Natural killer cell (primary cell): ENCODE results near the gene IL1R2. TPM values are rescaled to one million over a fixed set of nuclear protein-coding genes. Genes with fewer than 3 reads are reported as not detected.

Experiments
- ATAC-seq, 3 donors: fragments of 150-1000 bp in 2 of 3; fragments of 200-7000 bp in 1 of 3; cut with Tn5 transposase; 1 replicate in 1 of 3; 2 replicates in 2 of 3; pipeline ENCODE4 v1.10.0; 2021; ENCODE audit warnings: mild to moderate bottlenecking in 2 of 3, moderate library complexity in 2 of 3
- DNase-seq, 2 donors: peaks; one replicate each; pipeline versions ENCODE4 v3.0.0 to v3.0.0-alpha.2; 2013 to 2021; ENCODE audit warnings: mixed read lengths in 1 of 2
- H3K27ac ChIP-seq: one replicate; pipeline ENCODE4 v1.5.1; 2013; ENCODE audit warnings: mild to moderate bottlenecking, low read length
- H3K27me3 ChIP-seq: one replicate; pipeline ENCODE4 v1.6.1; 2013; ENCODE audit warnings: low read length; ENCODE audit not compliant: control insufficient read depth, insufficient read depth
- H3K36me3 ChIP-seq: one replicate; pipeline ENCODE4 v1.6.1; 2013; ENCODE audit warnings: low read length; ENCODE audit not compliant: control insufficient read depth, insufficient read depth
- H3K4me1 ChIP-seq: one replicate; pipeline ENCODE4 v1.6.1; 2013; ENCODE audit warnings: low read length; ENCODE audit not compliant: control insufficient read depth, insufficient read depth
- H3K4me3 ChIP-seq: one replicate; pipeline ENCODE4 v1.5.1; 2013; ENCODE audit warnings: low read length
- H3K9me3 ChIP-seq: one replicate; pipeline ENCODE4 v1.6.1; 2013; ENCODE audit warnings: low read length; ENCODE audit not compliant: control insufficient read depth, insufficient read depth
- H3K27ac Mint-ChIP-seq, 2 donors: one replicate each; pipeline ENCODE4 v1.8.0; 2022; ENCODE audit warnings: mild to moderate bottlenecking in 2 of 2, mixed read lengths in 2 of 2, moderate library complexity in 1 of 2
- H3K27me3 Mint-ChIP-seq, 2 donors: one replicate each; pipeline ENCODE4 v1.8.0; 2022; ENCODE audit warnings: low read depth in 2 of 2, mixed read lengths in 2 of 2
- H3K36me3 Mint-ChIP-seq: one replicate; pipeline ENCODE4 v1.8.0; 2022; ENCODE audit warnings: mixed read lengths
- H3K4me1 Mint-ChIP-seq, 2 donors: one replicate each; pipeline ENCODE4 v1.8.0; 2022; ENCODE audit warnings: mixed read lengths in 2 of 2
- H3K4me3 Mint-ChIP-seq: one replicate; pipeline ENCODE4 v1.8.0; 2022; ENCODE audit warnings: mild to moderate bottlenecking, moderate library complexity, mixed read lengths
- H3K9me3 Mint-ChIP-seq, 2 donors: one replicate each; pipeline ENCODE4 v1.8.0; 2022; ENCODE audit warnings: mixed read lengths in 2 of 2
- WGBS: methylation state at CpG from one replicate; pipeline ENCODE4 v1.1.7; 2013; ENCODE audit warnings: missing lambda C conversion rate; ENCODE audit not compliant: insufficient coverage; 5-methylcytosine and 5-hydroxymethylcytosine counted together
- intact Hi-C: fragments of 100-400 bp; cut with micrococcal nuclease; formaldehyde crosslinking; loops from one replicate; pipeline ENCODE4 v1.14.2; 2022
- total RNA-seq, 4 donors: library from RNA; stranded (reverse); fragments of 120-200 nt in 1 of 4; gene quantifications; one replicate each; pipeline versions ENCODE4 v1.2.3 to v1.2.4, GENCODE V29; 2013 to 2022
- TF ChIP-seq, protein P1 (sequence below): fragments of 200-600 bp; IDR thresholded peaks from one replicate; pipeline ENCODE4 v1.8.0; 2022; ENCODE audit warnings: antibody characterized with exemption

Gene IL1R2, protein sequence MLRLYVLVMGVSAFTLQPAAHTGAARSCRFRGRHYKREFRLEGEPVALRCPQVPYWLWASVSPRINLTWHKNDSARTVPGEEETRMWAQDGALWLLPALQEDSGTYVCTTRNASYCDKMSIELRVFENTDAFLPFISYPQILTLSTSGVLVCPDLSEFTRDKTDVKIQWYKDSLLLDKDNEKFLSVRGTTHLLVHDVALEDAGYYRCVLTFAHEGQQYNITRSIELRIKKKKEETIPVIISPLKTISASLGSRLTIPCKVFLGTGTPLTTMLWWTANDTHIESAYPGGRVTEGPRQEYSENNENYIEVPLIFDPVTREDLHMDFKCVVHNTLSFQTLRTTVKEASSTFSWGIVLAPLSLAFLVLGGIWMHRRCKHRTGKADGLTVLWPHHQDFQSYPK
- 1 to 10 TPM in 1 of 3 donors, under 1 TPM in 1, not detected in 1; 0.66 to 5.7 TPM for total RNA-seq
- 1.3 TPM for total RNA-seq (2013)

DNA sequence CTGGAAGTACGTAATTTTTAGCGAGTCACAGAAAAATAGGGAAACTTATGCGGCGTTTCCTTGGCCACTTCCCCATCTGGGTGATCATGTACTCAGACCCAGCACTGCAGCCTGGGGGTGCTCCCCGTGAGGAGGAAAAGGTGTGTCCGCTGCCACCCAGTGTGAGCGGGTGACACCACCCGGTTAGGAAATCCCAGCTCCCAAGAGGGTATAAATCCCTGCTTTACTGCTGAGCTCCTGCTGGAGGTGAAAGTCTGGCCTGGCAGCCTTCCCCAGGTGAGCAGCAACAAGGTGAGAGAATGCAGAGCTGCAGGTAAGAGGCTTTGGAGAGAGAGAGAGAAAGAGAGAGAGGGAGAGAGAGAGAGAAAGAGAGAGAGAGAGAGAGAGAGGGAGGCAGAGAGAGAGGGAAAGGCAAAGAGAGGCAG is at the start of gene IL1R2:
Gene IL1R2 (plus strand): TSS at position 240 of the 425 bp plus-strand sequence. CDS start 16,616 bp downstream, outside the sequence.
- H3K4me1 Mint-ChIP-seq = peaks cover 39 to 48% of the 10 kb centered on the region in 2 donors
- Histone ChIP-seq H3K4me1 (peaks cover 48% of the 10 kb centered on the region), H3K27ac (no peak within 1 kb of the TSS), H3K27me3 (peaks cover 20% of the 10 kb centered on the region), H3K36me3 (no peaks in the 10 kb centered on the region), H3K4me3 (no peak within 1 kb of the TSS), H3K9me3 (no peaks in the 10 kb centered on the region)
- H3K27ac Mint-ChIP-seq = peak within 1 kb of the TSS in 1 of 2 donors; percentile 47
- ATAC-seq (peak in 1 of 3 donors; percentile 24), DNase-seq (peak in 1 of 2 donors; percentile 11)
- 35% methylated on average over 8 of the region's 8 CpGs for WGBS
- intact Hi-C loops = no loop called here
- H3K9me3 Mint-ChIP-seq = no peaks in the 10 kb centered on the region
- no peaks in the 10 kb centered on the region for H3K36me3 Mint-ChIP-seq
- H3K27me3 Mint-ChIP-seq = peaks cover 62 to 72% of the 10 kb centered on the region in 2 donors
- TF ChIP-seq, protein P1, sequence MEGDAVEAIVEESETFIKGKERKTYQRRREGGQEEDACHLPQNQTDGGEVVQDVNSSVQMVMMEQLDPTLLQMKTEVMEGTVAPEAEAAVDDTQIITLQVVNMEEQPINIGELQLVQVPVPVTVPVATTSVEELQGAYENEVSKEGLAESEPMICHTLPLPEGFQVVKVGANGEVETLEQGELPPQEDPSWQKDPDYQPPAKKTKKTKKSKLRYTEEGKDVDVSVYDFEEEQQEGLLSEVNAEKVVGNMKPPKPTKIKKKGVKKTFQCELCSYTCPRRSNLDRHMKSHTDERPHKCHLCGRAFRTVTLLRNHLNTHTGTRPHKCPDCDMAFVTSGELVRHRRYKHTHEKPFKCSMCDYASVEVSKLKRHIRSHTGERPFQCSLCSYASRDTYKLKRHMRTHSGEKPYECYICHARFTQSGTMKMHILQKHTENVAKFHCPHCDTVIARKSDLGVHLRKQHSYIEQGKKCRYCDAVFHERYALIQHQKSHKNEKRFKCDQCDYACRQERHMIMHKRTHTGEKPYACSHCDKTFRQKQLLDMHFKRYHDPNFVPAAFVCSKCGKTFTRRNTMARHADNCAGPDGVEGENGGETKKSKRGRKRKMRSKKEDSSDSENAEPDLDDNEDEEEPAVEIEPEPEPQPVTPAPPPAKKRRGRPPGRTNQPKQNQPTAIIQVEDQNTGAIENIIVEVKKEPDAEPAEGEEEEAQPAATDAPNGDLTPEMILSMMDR = no peak
- H3K4me3 Mint-ChIP-seq = no peak within 1 kb of the TSS

DNA sequence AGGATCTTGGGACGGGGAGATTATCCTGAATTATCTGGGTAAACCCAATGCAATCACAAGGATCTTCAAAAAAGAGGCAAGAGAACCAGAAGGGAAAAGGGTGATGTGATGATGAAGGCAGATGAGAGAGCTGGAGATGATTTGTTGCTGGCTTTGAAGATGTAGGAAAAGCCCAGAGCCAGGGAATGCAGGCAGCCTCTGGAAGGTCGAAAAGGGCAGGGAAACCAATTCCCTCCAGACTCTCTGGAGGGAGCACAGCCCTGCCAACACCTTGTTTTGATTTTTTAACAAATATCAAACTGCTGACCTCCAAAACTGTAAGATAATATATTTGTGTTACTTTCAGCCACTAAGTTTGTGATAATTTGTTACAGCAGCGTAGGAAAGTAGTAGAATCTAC is 48.9 kb upstream of the IL1R2 start:
- Histone ChIP-seq H3K36me3 (no peaks in the 10 kb centered on the region), H3K9me3 (no peaks in the 10 kb centered on the region), H3K27me3 (no peaks in the 10 kb centered on the region), H3K27ac (no peak overlapping the region), H3K4me1 (no peaks in the 10 kb centered on the region), H3K4me3 (no peak overlapping the region)
- TF ChIP-seq, protein P1 = no peak
- no peaks in the 10 kb centered on the region for H3K36me3 Mint-ChIP-seq
- intact Hi-C loops = no loop called here
- peaks cover 2 to 5% of the 10 kb centered on the region in 2 donors for H3K9me3 Mint-ChIP-seq
- ATAC-seq (no peak), DNase-seq (no peak)
- H3K27me3 Mint-ChIP-seq = peaks cover 21 to 55% of the 10 kb centered on the region in 2 donors
- no peak overlapping the region for H3K27ac Mint-ChIP-seq
- H3K4me3 Mint-ChIP-seq = no peak overlapping the region
- peaks cover 0 to 2% of the 10 kb centered on the region in 2 donors for H3K4me1 Mint-ChIP-seq
- 94% methylated on average over 2 of the region's 3 CpGs for WGBS

DNA sequence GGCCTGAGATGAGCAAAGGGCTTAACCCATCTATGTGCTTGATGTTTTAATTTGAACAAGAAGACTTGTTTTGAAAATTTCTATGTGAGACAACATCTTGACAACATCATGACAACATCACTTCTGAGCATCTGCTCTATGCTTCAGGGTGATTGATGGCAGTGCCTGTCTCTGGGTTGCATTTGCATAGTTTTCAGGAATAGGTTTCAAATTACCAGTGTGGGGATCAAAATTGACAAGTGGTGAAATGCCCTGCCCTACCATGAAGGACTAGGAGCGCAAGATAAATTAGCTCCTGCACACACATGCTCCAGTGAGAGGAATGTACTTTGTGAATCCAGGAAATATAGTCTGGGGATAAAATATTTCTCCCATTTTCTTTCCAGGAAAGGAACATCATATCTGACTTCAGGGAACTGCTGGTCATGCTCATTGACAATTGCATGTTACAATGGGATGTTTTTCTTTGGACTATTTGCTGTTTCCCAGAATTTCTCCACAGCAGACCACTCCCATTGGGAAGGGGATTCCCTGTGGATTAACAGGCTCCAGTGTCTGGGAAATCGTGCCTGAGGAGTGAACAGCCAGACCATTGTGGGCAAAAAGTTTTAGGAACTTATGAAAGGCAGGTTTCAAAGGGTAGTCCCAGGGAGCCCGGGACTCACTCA is 45.3 kb upstream of the IL1R2 start:
- Histone ChIP-seq H3K9me3 (no peaks in the 10 kb centered on the region), H3K4me1 (no peaks in the 10 kb centered on the region), H3K4me3 (no peak overlapping the region), H3K36me3 (no peaks in the 10 kb centered on the region), H3K27me3 (no peaks in the 10 kb centered on the region), H3K27ac (no peak overlapping the region)
- DNase-seq (no peak), ATAC-seq (no peak)
- H3K27ac Mint-ChIP-seq = no peak overlapping the region
- WGBS = 90% methylated on average over 3 of the region's 3 CpGs
- TF ChIP-seq, protein P1 = no peak
- H3K36me3 Mint-ChIP-seq = no peaks in the 10 kb centered on the region
- intact Hi-C loops = no loop called here
- peaks cover 18 to 44% of the 10 kb centered on the region in 2 donors for H3K27me3 Mint-ChIP-seq
- H3K4me1 Mint-ChIP-seq = peaks cover 0 to 5% of the 10 kb centered on the region in 2 donors
- H3K4me3 Mint-ChIP-seq = no peak overlapping the region
- H3K9me3 Mint-ChIP-seq = peaks cover 0 to 3% of the 10 kb centered on the region in 2 donors
